Testis (tissue), 3 donors: Measurements from ENCODE around the gene QPCT. TPM values are rescaled to one million over a fixed set of nuclear protein-coding genes. Genes with fewer than 3 reads are reported as not detected.

Experiments
- DNase-seq: peaks from one replicate; pipeline ENCODE4 v3.0.0-alpha.2; 2019
- H3K27ac ChIP-seq, 2 donors: fragments of 200-600 bp; sonication (generic); one replicate each; pipeline ENCODE4 v1.5.1; 2019
- H3K27me3 ChIP-seq: fragments of 200-600 bp; sonication (generic); one replicate; pipeline ENCODE4 v1.5.1; 2019
- H3K36me3 ChIP-seq: fragments of 200-600 bp; sonication (generic); one replicate; pipeline ENCODE4 v1.5.1; 2017; ENCODE audit warnings: low read depth; ENCODE audit errors: missing control alignments
- H3K4me1 ChIP-seq: fragments of 200-600 bp; sonication (generic); one replicate; pipeline ENCODE4 v1.5.1; 2019
- H3K4me3 ChIP-seq, 2 donors: fragments of 200-600 bp; sonication (generic); one replicate each; pipeline ENCODE4 v1.5.1; 2017 to 2019
- H3K9me3 ChIP-seq: fragments of 200-600 bp; sonication (generic); one replicate; pipeline ENCODE4 v1.5.1; 2017
- POLR2A ChIP-seq: fragments of 450-650 bp; IDR thresholded peaks from one replicate; pipeline ENCODE4 v1.6.1; 2017; ENCODE audit warnings: antibody characterized with exemption, mild to moderate bottlenecking, moderate library complexity
- WGBS, 2 donors: methylation state at CpG; one replicate each; pipeline ENCODE4 v1.1.5; 2018; 5-methylcytosine and 5-hydroxymethylcytosine counted together
- intact Hi-C: fragments of 100-400 bp; cut with DNase I; formaldehyde crosslinking; loops from one replicate; pipeline ENCODE4 v1.15.1; 2023; ENCODE audit warnings: low total_unique reads
- polyA plus RNA-seq: library from polyadenylated mRNA; stranded (reverse); fragments of 350-450 nt; fragmentation: Illumina TruSeq; extraction: RNeasy Lipid Tissue Mini Kit (QIAGEN cat#74804); gene quantifications from one replicate; pipeline ENCODE4 v1.2.3, GENCODE V29; 2014; ENCODE audit warnings: low read depth, low replicate concordance; ENCODE audit not compliant: insufficient read depth
- total RNA-seq, 2 donors: library from RNA; depleted of rRNA; stranded (reverse); fragments of >200 nt; gene quantifications; one replicate each; pipeline ENCODE4 v1.2.3, GENCODE V29; 2016
- TF ChIP-seq, protein P1 (sequence below), 3 experiments: fragments of 450-650 bp in 2 of 3; fragments of 200-600 bp in 1 of 3; sonication (generic) in 1 of 3; IDR thresholded peaks; one replicate each; pipeline ENCODE4 v1.5.1; 2016 to 2019; ENCODE audit warnings: antibody characterized with exemption in 3 of 3, mild to moderate bottlenecking in 2 of 3, moderate library complexity in 1 of 3

Gene QPCT
- total and polyA plus RNA-seq, 3 donors from 2014 or later: 2.9 to 5.6 (median 3.2) TPM

DNA sequence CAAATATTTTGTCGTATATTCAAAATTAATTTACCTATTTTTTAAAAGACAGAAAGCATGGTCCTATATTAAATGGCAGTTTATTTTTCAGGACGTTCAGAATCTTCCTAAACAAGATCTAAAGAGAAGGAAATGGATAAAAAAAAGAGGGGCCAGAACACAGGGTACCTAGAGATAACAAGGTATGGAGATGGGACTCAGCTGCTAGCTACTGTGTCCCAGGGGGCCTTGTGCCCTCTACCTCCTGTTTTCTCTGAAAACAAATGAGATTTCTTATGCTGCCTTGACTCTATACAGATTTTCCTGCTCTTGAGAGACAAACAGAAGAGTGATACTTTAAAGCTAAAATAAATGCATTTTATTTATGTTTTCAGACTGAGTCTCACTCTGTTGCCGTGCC lies 29.1 kb upstream of the QPCT start:
- Histone ChIP-seq H3K36me3 (no peaks in the 10 kb centered on the region), H3K4me3 (no peak overlapping the region), H3K27me3 (no peaks in the 10 kb centered on the region), H3K9me3 (no peaks in the 10 kb centered on the region), H3K27ac (no peak overlapping the region), H3K4me1 (no peaks in the 10 kb centered on the region)
- no peak for DNase-seq
- TF ChIP-seq, protein P1, sequence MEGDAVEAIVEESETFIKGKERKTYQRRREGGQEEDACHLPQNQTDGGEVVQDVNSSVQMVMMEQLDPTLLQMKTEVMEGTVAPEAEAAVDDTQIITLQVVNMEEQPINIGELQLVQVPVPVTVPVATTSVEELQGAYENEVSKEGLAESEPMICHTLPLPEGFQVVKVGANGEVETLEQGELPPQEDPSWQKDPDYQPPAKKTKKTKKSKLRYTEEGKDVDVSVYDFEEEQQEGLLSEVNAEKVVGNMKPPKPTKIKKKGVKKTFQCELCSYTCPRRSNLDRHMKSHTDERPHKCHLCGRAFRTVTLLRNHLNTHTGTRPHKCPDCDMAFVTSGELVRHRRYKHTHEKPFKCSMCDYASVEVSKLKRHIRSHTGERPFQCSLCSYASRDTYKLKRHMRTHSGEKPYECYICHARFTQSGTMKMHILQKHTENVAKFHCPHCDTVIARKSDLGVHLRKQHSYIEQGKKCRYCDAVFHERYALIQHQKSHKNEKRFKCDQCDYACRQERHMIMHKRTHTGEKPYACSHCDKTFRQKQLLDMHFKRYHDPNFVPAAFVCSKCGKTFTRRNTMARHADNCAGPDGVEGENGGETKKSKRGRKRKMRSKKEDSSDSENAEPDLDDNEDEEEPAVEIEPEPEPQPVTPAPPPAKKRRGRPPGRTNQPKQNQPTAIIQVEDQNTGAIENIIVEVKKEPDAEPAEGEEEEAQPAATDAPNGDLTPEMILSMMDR (IDR thresholded peaks at IDR 0.05): no peak
- no peak for TF ChIP-seq POLR2A
- 73 to 81% methylated on average over 3 of the region's 3 CpGs for WGBS, 2 donors
- intact Hi-C loops: no loop called here

DNA sequence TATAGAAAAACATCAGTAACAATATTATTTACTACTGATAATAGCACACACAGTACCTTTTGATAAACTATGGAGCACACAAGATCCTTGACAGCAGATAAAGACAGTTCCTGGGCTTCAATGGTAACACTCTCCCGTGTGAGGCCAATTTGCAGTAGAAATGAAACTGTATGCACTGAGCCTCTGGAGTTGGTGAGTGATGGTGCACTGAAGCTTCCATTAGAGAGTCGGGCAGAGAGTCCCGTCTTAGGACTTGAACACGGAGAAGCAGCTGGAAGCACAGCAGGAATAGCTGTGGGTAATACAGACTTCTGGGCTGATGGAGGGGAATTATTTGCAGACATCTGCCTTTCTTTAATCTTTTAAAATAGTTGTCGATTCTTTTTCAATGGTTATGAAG lies 28.2 kb upstream of the QPCT start:
- no peaks in the 10 kb centered on the region for H3K4me1 ChIP-seq
- DNase-seq: no peak
- 86 to 93% methylated on average over 5 of the region's 5 CpGs for WGBS, 2 donors

DNA sequence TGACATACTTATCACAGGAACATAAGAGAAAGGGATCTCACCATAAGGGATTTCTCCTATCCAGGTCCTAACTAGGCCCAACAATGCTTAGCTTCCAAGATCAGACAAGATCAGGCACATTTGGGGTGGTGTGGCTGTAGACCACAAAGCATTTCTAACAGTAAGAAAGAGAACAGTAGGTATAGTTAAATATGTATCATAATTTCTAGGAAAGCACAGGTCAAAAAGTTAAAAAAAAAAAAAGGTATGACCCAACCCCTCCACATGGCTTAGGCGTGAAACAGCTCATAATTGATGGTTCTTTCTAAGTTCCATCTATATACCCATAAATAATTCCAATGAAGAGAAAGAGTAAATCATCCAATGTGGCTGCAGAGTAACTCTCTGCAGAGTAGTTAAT lies 26.7 kb upstream of the QPCT start:
- 96 to 100% methylated on average over 1 of the region's 1 CpG for WGBS, 2 donors
- TF ChIP-seq, protein P1 (IDR thresholded peaks at IDR 0.05): no peak
- no peak for TF ChIP-seq POLR2A
- intact Hi-C loops: no loop called here

More for the DNA sequence above, 28.2 kb upstream of the QPCT start:
- Histone ChIP-seq H3K9me3 (no peaks in the 10 kb centered on the region), H3K36me3 (no peaks in the 10 kb centered on the region), H3K4me3 (no peak overlapping the region), H3K27me3 (no peaks in the 10 kb centered on the region), H3K27ac (no peak overlapping the region)
- TF ChIP-seq, protein P1 (IDR thresholded peaks at IDR 0.05): no peak
- TF ChIP-seq POLR2A: no peak
- intact Hi-C loops: no loop called here

GRCh38 chr2:37318401-37318800 lies 26.0 kb upstream of the QPCT start:
- Histone ChIP-seq H3K27ac (no peak overlapping the region), H3K9me3 (no peaks in the 10 kb centered on the region), H3K27me3 (no peaks in the 10 kb centered on the region), H3K4me3 (no peak overlapping the region), H3K4me1 (peaks cover 9% of the 10 kb centered on the region), H3K36me3 (no peaks in the 10 kb centered on the region)
- intact Hi-C loops: no loop called here
- TF ChIP-seq POLR2A: no peak
- TF ChIP-seq, protein P1 (IDR thresholded peaks at IDR 0.05): no peak
- no peak for DNase-seq
- WGBS, 2 donors: 58 to 72% methylated on average over 5 of the region's 5 CpGs

More for the DNA sequence above, 26.7 kb upstream of the QPCT start:
- Histone ChIP-seq H3K36me3 (no peaks in the 10 kb centered on the region), H3K4me1 (peaks cover 9% of the 10 kb centered on the region), H3K27me3 (no peaks in the 10 kb centered on the region), H3K9me3 (no peaks in the 10 kb centered on the region), H3K27ac (no peak overlapping the region), H3K4me3 (no peak overlapping the region)
- DNase-seq: no peak
